ENCODE results near the gene LILRA2.
"Not testable (repeated sequence)": the region's sequence is repeated elsewhere in the genome, so short reads cannot be mapped to it uniquely, and the experiment has no call there.

LILRA2 gene

GRCh38 chr19:54571715-54572615, 1.6 kb upstream of the LILRA2 start:
- not testable (repeated sequence) for DNase-seq

DNA sequence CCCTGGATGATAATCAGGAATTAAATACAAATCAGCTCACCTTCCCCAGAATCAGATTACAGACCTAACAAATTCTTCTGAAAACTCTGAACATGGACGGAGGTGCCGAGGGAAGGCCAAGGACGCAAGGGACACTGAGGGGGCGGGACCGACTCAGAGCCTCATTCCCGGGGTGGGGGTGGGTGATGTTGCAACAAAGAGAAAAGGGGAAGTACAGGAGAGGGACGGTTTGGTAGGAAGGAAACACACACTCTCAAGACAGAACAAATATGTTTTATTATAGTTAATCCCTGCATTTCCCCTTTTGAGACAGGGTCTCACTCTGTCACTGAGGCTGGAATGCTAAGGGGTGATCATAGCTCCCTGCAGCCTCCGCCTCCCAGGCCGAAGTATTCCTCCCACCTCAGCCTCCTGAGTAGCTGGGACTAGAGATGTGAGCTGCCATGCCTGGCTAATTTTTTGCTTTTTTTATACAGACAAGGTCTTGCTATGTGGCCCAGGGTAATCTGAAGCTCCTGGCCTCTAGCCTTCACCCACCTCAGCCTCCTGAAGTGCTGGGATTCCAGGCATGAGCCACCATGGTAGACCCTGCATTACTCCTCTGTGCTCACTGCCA, 786 bp upstream of the LILRA2 start:
- no peak for DNase-seq

GRCh38 chr19:54574051-54574450, 461 bp downstream of the LILRA2 start:
- no peak for DNase-seq

DNA sequence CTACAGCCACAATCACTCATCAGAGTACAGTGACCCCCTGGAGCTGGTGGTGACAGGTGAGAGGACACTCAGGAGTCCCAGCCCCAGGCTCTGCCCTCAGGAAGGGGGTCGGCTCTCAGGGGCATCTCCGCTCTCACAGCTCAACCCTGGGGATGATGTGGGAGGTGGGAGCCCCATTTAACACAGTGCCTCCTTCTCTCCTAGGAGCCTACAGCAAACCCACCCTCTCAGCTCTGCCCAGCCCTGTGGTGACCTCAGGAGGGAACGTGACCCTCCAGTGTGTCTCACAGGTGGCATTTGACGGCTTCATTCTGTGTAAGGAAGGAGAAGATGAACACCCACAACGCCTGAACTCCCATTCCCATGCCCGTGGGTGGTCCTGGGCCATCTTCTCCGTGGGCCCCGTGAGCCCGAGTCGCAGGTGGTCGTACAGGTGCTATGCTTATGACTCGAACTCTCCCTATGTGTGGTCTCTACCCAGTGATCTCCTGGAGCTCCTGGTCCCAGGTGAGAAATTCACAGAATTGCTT, 1.0 kb downstream of the LILRA2 start:
- no peak for DNase-seq

- not testable (repeated sequence) for DNase-seq
Observed at GRCh38 chr19:54575205-54575604, 1.6 kb downstream of the LILRA2 start.

DNA sequence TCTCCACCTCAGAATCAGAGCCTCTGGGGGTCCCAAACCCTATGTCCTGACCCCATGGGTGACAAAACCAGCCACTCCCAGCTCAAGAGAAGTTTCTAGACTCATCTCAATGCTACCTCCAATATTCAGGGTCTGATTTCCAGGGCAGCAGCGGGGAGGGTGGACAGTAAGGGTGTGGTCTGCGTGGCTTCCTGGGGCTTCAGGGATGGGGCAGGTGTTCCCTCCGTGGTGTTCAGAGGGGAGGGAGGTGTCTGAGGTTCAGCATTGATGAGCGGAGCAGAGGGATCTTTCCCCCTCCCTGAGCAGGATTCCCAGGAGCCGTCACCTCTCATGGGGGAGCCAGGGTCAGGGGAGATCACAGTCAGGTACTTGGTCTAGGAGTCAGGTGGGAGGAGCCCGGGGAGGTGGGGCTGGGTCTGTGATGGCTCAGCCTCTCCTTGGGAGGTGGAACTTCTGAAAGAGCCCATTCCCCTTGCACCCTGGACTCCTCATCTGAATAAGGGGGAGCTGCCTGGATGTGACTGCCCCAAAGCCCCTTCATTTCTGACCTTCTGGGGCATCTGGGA, 2.9 kb downstream of the LILRA2 start:
- DNase-seq = no peak

- no peak for DNase-seq
Observed at GRCh38 chr19:54577334-54577733, 3.7 kb downstream of the LILRA2 start.

GRCh38 chr19:54578268-54578667, 4.7 kb downstream of the LILRA2 start:
- DNase-seq = not testable (repeated sequence)

GRCh38 chr19:54586397-54586796, 12.8 kb downstream of the LILRA2 start:
- no peak for DNase-seq

DNA sequence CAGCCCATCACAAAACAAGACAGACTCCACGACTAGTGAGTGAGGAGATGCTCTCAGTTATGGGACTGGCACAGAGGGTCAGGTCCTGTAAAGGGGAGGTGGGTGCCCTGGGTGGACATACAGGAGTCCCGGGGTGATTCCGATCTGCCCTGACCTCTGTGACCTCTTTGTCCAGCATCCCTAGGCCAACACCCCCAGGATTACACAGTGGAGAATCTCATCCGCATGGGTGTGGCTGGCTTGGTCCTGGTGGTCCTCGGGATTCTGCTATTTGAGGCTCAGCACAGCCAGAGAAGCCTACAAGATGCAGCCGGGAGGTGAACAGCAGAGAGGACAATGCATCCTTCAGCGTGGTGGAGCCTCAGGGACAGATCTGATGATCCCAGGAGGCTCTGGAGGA, 13.4 kb downstream of the LILRA2 start:
- no peak for DNase-seq

GRCh38 chr19:54593445-54593844, 19.9 kb downstream of the LILRA2 start, which contains the start of gene LILRA1:
Gene LILRA1, plus strand, starts transcription at chr19:54593632. Its CDS starts 613 bp downstream, at chr19:54594245.
- not testable (repeated sequence) for DNase-seq

DNA sequence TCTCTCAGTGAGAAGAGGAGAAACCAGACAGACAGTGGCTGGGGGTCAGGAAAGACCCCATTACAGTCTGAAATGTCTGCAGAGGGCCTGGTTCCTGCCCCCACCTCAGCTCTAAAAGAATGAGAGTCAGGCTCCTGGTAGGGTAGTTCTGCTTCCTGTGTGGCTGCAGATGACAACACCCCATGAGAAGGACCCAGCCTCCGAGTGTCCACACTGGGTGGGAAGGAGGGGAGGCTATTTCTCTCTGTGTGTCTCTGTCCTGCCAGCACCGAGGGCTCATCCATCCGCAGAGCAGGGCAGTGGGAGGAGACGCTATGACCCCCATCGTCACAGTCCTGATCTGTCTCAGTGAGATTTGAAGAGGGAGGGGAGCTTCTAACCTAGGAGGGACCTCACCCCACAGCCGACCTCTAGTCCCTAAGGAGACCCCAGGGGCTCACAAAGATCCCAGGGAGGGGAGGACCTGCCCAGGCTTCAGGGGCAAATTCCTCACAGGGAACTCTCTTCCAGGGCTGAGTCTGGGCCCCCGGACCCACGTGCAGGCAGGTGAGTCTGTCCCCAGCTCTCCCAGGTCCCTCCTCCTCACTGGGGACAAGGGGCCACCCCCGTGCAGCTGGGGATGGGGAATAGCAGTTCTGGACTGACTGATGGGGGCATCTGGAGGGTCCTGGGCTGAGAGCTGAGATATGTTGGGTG, 20.5 kb downstream of the LILRA2 start:
- not testable (repeated sequence) for DNase-seq

GRCh38 chr19:54594737-54595136, 21.1 kb downstream of the LILRA2 start:
- no peak for DNase-seq

- not testable (repeated sequence) for DNase-seq
Observed at GRCh38 chr19:54595680-54596436, 22.3 kb downstream of the LILRA2 start.

- DNase-seq = no peak
Observed at GRCh38 chr19:54600212-54600611, 26.6 kb downstream of the LILRA2 start.

GRCh38 chr19:54606230-54606629, 32.6 kb downstream of the LILRA2 start:
- DNase-seq = no peak

GRCh38 chr19:54606891-54607784, 33.5 kb downstream of the LILRA2 start:
- DNase-seq = no peak

DNA sequence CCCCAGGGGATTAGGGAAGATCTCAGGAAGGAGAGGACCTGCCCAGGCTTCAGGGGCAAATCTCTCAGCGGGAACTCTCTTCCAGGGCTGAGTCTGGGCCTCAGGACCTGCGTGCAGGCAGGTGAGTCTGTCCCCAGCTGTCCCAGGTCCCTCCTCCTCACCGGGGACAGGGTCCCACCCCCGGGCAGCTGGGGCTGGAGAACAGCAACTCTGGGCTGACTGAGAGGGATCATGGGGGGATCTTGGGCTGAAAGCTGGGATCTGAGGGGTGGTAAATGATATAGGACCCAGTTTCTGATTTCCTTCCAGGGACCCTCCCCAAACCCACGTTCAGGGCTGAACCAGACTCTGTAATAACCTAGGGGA, 34.2 kb downstream of the LILRA2 start:
- no peak for DNase-seq

GRCh38 chr19:54608205-54608604, 34.6 kb downstream of the LILRA2 start:
- DNase-seq = no peak

DNA sequence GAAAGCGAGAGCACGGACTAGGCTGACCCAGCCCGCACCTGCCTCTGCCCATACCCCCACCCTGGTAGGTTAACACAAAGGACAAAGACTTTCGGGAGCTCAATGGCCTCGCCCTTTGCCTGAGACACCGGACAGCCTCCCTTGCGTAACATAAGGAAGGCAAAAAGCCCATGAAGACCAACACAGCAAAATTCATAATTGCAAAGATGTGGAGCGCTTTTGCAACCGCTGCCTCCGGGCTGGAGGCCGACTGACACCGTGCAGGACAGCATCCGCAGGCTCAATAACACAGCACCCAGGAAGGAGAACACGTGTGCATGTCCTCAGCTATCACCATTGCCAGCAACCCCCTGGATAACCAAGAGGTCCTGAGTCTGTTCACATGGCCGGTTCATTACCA, 35.2 kb downstream of the LILRA2 start:
- DNase-seq = no peak

DNA sequence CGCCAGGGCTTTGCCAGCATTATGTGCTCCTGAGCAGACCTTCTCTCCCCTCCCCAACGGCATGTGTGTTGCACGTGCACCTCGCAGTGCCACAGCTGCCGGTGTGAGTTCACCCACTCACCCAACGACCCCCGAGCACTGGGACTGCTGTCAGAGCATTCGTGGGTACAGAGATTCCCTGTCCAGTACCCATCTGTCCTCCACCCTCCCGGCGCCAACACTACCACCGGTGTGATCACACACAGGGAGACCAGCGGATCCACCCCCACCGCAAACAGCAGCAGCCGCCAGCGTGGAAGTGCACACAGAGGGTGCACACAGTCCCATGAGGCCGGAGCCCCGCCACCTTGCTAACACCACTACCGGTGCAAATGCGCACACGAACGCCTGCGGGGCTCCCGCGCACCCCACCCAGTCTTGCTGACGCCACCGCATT, 35.8 kb downstream of the LILRA2 start:
- DNase-seq = no peak
